ENCODE results near the gene CACNA1C. TPM values are rescaled to one million over a fixed set of nuclear protein-coding genes. Genes with fewer than 3 reads are reported as not detected.

Gene CACNA1C
- total RNA-seq, 1 donor from 2014 or later, result 20.0 TPM

GRCh38 chr12:2287151-2287550 lies 234.4 kb downstream of the CACNA1C start:
- FAIRE-seq, result no peak
- no peak for DNase-seq (ENCODE audit: low spot score in 2 of 2)

- DNase-seq (ENCODE audit: low spot score in 2 of 2) (no peak), FAIRE-seq (no peak)
These were observed 234.8 kb downstream of the CACNA1C start for GRCh38 chr12:2287589-2287988.

GRCh38 chr12:2288001-2288400 lies 235.2 kb downstream of the CACNA1C start:
- FAIRE-seq (no peak), DNase-seq (ENCODE audit: low spot score in 2 of 2) (no peak)

GRCh38 chr12:2288471-2288870 lies 235.7 kb downstream of the CACNA1C start:
- DNase-seq (ENCODE audit: low spot score in 2 of 2), result no peak
- FAIRE-seq, result no peak

GRCh38 chr12:2288875-2289274 lies 236.1 kb downstream of the CACNA1C start:
- DNase-seq (ENCODE audit: low spot score in 2 of 2) (no peak), FAIRE-seq (no peak)

GRCh38 chr12:2289525-2289924 lies 236.7 kb downstream of the CACNA1C start:
- FAIRE-seq (no peak), DNase-seq (ENCODE audit: low spot score in 2 of 2) (no peak)

- DNase-seq (ENCODE audit: low spot score in 2 of 2) (no peak), FAIRE-seq (no peak)
These were observed 237.3 kb downstream of the CACNA1C start for GRCh38 chr12:2290091-2290490.

GRCh38 chr12:2290516-2291065 lies 237.8 kb downstream of the CACNA1C start:
- DNase-seq (ENCODE audit: low spot score in 2 of 2) (no peak), FAIRE-seq (no peak)

GRCh38 chr12:2291182-2291832 lies 238.5 kb downstream of the CACNA1C start:
- peak; percentile 13 to 36 for DNase-seq (ENCODE audit: low spot score in 2 of 2)
- FAIRE-seq, result no peak

- no peak for FAIRE-seq
These were observed 239.2 kb downstream of the CACNA1C start for GRCh38 chr12:2291947-2292346.

GRCh38 chr12:2292560-2292959 lies 239.8 kb downstream of the CACNA1C start:
- DNase-seq (ENCODE audit: low spot score in 2 of 2) (no peak), FAIRE-seq (no peak)

More at GRCh38 chr12:2291947-2292346, 239.2 kb downstream of the CACNA1C start:
- no peak for DNase-seq (ENCODE audit: low spot score in 2 of 2)

- no peak for DNase-seq (ENCODE audit: low spot score in 2 of 2)
- FAIRE-seq, result no peak
These were observed 242.1 kb downstream of the CACNA1C start for GRCh38 chr12:2294651-2295475.

- no peak for DNase-seq (ENCODE audit: low spot score in 2 of 2)
- FAIRE-seq, result no peak
These were observed 243.2 kb downstream of the CACNA1C start for GRCh38 chr12:2295941-2296461.

GRCh38 chr12:2297004-2297403 lies 244.2 kb downstream of the CACNA1C start:
- no peak for DNase-seq (ENCODE audit: low spot score in 2 of 2)

GRCh38 chr12:2297658-2298057 lies 244.9 kb downstream of the CACNA1C start:
- no peak for DNase-seq (ENCODE audit: low spot score in 2 of 2)
- no peak for FAIRE-seq

More at GRCh38 chr12:2297004-2297403, 244.2 kb downstream of the CACNA1C start:
- FAIRE-seq, result no peak

GRCh38 chr12:2298556-2299200 lies 245.9 kb downstream of the CACNA1C start:
- DNase-seq (ENCODE audit: low spot score in 2 of 2) (no peak), FAIRE-seq (no peak)

GRCh38 chr12:2299206-2299605 lies 246.4 kb downstream of the CACNA1C start:
- DNase-seq (ENCODE audit: low spot score in 2 of 2) (no peak), FAIRE-seq (no peak)

GRCh38 chr12:2300168-2300567 lies 247.4 kb downstream of the CACNA1C start:
- DNase-seq (ENCODE audit: low spot score in 2 of 2), result no peak
- no peak for FAIRE-seq

GRCh38 chr12:2300886-2301285 lies 248.1 kb downstream of the CACNA1C start:
- FAIRE-seq (no peak), DNase-seq (ENCODE audit: low spot score in 2 of 2) (no peak)

- FAIRE-seq (no peak), DNase-seq (ENCODE audit: low spot score in 2 of 2) (no peak)
These were observed 249.0 kb downstream of the CACNA1C start for GRCh38 chr12:2301531-2302461.
